NCI-H2107 treated with DMSO at 0.1 percent for 48 hours (cell line): Measurements from ENCODE around the gene AQP7.
"Not testable (repeated sequence)": the region's sequence is repeated elsewhere in the genome, so short reads cannot be mapped to it uniquely, and the experiment has no call there.

Experiments
- DNase-seq: peaks from one replicate; lab custom pipeline; 2025; ENCODE audit not compliant: unreplicated experiment; lab: John Stamatoyannopoulos, UW

AQP7 gene

GRCh38 chr9:33375841-33376321 is 26.5 kb downstream of the AQP7 start:
- DNase-seq = no peak

- DNase-seq = no peak
These were observed 27.0 kb downstream of the AQP7 start for GRCh38 chr9:33375238-33375840.

- peak; percentile 75 for DNase-seq
These were observed 27.6 kb downstream of the AQP7 start for GRCh38 chr9:33374634-33375237.

GRCh38 chr9:33374190-33374589 is 28.2 kb downstream of the AQP7 start:
- DNase-seq = no peak

GRCh38 chr9:33372900-33373299 is 29.5 kb downstream of the AQP7 start:
- DNase-seq = no peak

- DNase-seq = no peak
These were observed 35.3 kb downstream of the AQP7 start for GRCh38 chr9:33366979-33367480.

- DNase-seq = not testable (repeated sequence)
These were observed 37.6 kb downstream of the AQP7 start for GRCh38 chr9:33364814-33365213.

- no peak for DNase-seq
These were observed 38.2 kb downstream of the AQP7 start for GRCh38 chr9:33364127-33364526.

- DNase-seq = not testable (repeated sequence)
These were observed 43.7 kb downstream of the AQP7 start for GRCh38 chr9:33358641-33359040.

GRCh38 chr9:33355933-33356332 is 46.4 kb downstream of the AQP7 start:
- no peak for DNase-seq

GRCh38 chr9:33354651-33355211 is 47.6 kb downstream of the AQP7 start:
- DNase-seq = peak; percentile 41

- no peak for DNase-seq
These were observed 50.8 kb downstream of the AQP7 start for GRCh38 chr9:33351547-33351946.

- DNase-seq = no peak
These were observed 52.1 kb downstream of the AQP7 start for GRCh38 chr9:33350310-33350709.

GRCh38 chr9:33349743-33350142 is 52.6 kb downstream of the AQP7 start:
- no peak for DNase-seq

GRCh38 chr9:33348998-33349397 is 53.4 kb downstream of the AQP7 start:
- DNase-seq = no peak

GRCh38 chr9:33346564-33346963 is 55.8 kb downstream of the AQP7 start:
- no peak for DNase-seq

GRCh38 chr9:33344145-33344544 is 58.2 kb downstream of the AQP7 start:
- DNase-seq = no peak

- DNase-seq = no peak
These were observed 61.2 kb downstream of the AQP7 start for GRCh38 chr9:33341182-33341581.

- no peak for DNase-seq
These were observed 62.2 kb downstream of the AQP7 start for GRCh38 chr9:33340186-33340585.
